GM19395 (cell line): ENCODE data around the gene IQSEC1.

ENCODE experiments used
- ATAC-seq: cut with Tn5 transposase; IDR thresholded peaks from one replicate; pipeline ENCODE4 v1.9.1; 2021; ENCODE audit warnings: mild to moderate bottlenecking, moderate library complexity; ENCODE audit not compliant: unreplicated experiment

Gene IQSEC1

GRCh38 chr3:13073326-13074005 lies at the start of gene IQSEC1:
IQSEC1 (minus strand) TSS chr3:13073429; CDS start chr3:13073014, 415 bp downstream.
- peak; percentile 62 for ATAC-seq

GRCh38 chr3:13122081-13123012 lies 49.1 kb upstream of the IQSEC1 start:
- no peak for ATAC-seq

GRCh38 chr3:13121553-13122001 lies 48.3 kb upstream of the IQSEC1 start:
- ATAC-seq = no peak

GRCh38 chr3:13120928-13121552 lies 47.8 kb upstream of the IQSEC1 start:
- no peak for ATAC-seq

- no peak for ATAC-seq
Observed at GRCh38 chr3:13120289-13120927, 47.2 kb upstream of the IQSEC1 start.

- no peak for ATAC-seq
Observed at GRCh38 chr3:13119471-13120220, 46.4 kb upstream of the IQSEC1 start.

- ATAC-seq = no peak
Observed at GRCh38 chr3:13116426-13116825, 43.2 kb upstream of the IQSEC1 start.

GRCh38 chr3:13115991-13116390 lies 42.8 kb upstream of the IQSEC1 start:
- ATAC-seq = no peak

- no peak for ATAC-seq
Observed at GRCh38 chr3:13115576-13115910, 42.3 kb upstream of the IQSEC1 start.

GRCh38 chr3:13114811-13115575 lies 41.8 kb upstream of the IQSEC1 start:
- no peak for ATAC-seq

GRCh38 chr3:13113346-13114330 lies 40.4 kb upstream of the IQSEC1 start:
- ATAC-seq = no peak

GRCh38 chr3:13112521-13113345 lies 39.5 kb upstream of the IQSEC1 start:
- ATAC-seq = no peak

GRCh38 chr3:13111873-13112520 lies 38.8 kb upstream of the IQSEC1 start:
- no peak for ATAC-seq

- peak; percentile 42 for ATAC-seq
Observed at GRCh38 chr3:13111173-13111872, 38.1 kb upstream of the IQSEC1 start.

- ATAC-seq = peak; percentile 65
Observed at GRCh38 chr3:13110678-13111116, 37.5 kb upstream of the IQSEC1 start.

- ATAC-seq = no peak
Observed at GRCh38 chr3:13109516-13109915, 36.3 kb upstream of the IQSEC1 start.
